Keratinocyte (primary cell): ENCODE measurements around the gene MYO16. TPM values are rescaled to one million over a fixed set of nuclear protein-coding genes. Genes with fewer than 3 reads are reported as not detected.

ENCODE experiments used
- DNase-seq: peaks from one replicate; pipeline ENCODE4 v3.0.0-alpha.2; 2011; ENCODE audit warnings: low read depth, missing footprints, low spot score
- FAIRE-seq: peaks from 2 replicates; lab custom pipeline; 2011; peaks lifted over from hg19 to GRCh38; lab: Jason Lieb, UNC
- H2AFZ ChIP-seq: 2 replicates; pipeline ENCODE4 v1.6.0; 2012; ENCODE audit warnings: low read length, control low read depth, inconsistent platforms; ENCODE audit not compliant: control insufficient read depth
- H3K27ac ChIP-seq: 2 replicates; pipeline ENCODE4 v1.5.1; 2011; ENCODE audit warnings: low read length; ENCODE audit not compliant: control insufficient read depth, insufficient read depth
- H3K27me3 ChIP-seq: 3 replicates; pipeline ENCODE4 v1.6.0; 2011; ENCODE audit warnings: low read length; ENCODE audit not compliant: control insufficient read depth, insufficient read depth; ENCODE audit errors: extremely low read depth
- H3K36me3 ChIP-seq, 2 experiments: 2 replicates in 1 of 2; 3 replicates in 1 of 2; pipeline ENCODE4 v1.5.1; 2011; ENCODE audit warnings: low read length in 2 of 2, mild to moderate bottlenecking in 1 of 2; ENCODE audit not compliant: control insufficient read depth in 2 of 2, insufficient read depth in 2 of 2; ENCODE audit errors: extremely low read depth in 1 of 2
- H3K4me1 ChIP-seq: 3 replicates; pipeline ENCODE4 v1.5.1; 2011; ENCODE audit warnings: low read length; ENCODE audit not compliant: control insufficient read depth, insufficient read depth; ENCODE audit errors: extremely low read depth
- H3K4me2 ChIP-seq: 3 replicates; pipeline ENCODE4 v1.6.0; 2011; ENCODE audit warnings: low read depth, low read length; ENCODE audit not compliant: control insufficient read depth, insufficient read depth; ENCODE audit errors: extremely low read depth
- H3K4me3 ChIP-seq, 3 experiments: fragments of 200-600 bp in 1 of 3; sonication (generic) in 1 of 3; 2 replicates in 2 of 3; 3 replicates in 1 of 3; pipeline ENCODE4 v1.5.1; 2011 to 2016; ENCODE audit warnings: low read length in 3 of 3, mild to moderate bottlenecking in 3 of 3, control low read depth in 2 of 3, inconsistent platforms in 1 of 3, low read depth in 1 of 3, mixed read lengths in 1 of 3, mixed run types in 1 of 3, moderate library complexity in 1 of 3; ENCODE audit not compliant: control insufficient read depth in 2 of 3, insufficient read depth in 2 of 3; ENCODE audit errors: extremely low read depth in 1 of 3
- H3K79me2 ChIP-seq: 2 replicates; pipeline ENCODE4 v1.6.0; 2012; ENCODE audit warnings: low read length; ENCODE audit not compliant: control insufficient read depth, insufficient read depth
- H3K9ac ChIP-seq: 3 replicates; pipeline ENCODE4 v1.6.0; 2011; ENCODE audit warnings: low read length; ENCODE audit not compliant: control insufficient read depth, insufficient read depth; ENCODE audit errors: extremely low read depth
- H3K9me1 ChIP-seq: 3 replicates; pipeline ENCODE4 v1.6.0; 2011; ENCODE audit warnings: low read length; ENCODE audit not compliant: control insufficient read depth, insufficient read depth; ENCODE audit errors: extremely low read depth
- H3K9me3 ChIP-seq: 2 replicates; pipeline ENCODE4 v1.5.1; 2012; ENCODE audit warnings: low read depth, low read length; ENCODE audit not compliant: control insufficient read depth
- H4K20me1 ChIP-seq: 3 replicates; pipeline ENCODE4 v1.6.0; 2011; ENCODE audit warnings: low read length; ENCODE audit not compliant: control insufficient read depth, insufficient read depth; ENCODE audit errors: extremely low read depth
- EZH2 ChIP-seq: IDR thresholded peaks from one replicate; pipeline ENCODE4 v1.6.1; 2012; ENCODE audit warnings: inconsistent platforms, mild to moderate bottlenecking, low read length, moderate library complexity
- dilution Hi-C: fragments of 300-500 bp; cut with MboI; formaldehyde crosslinking; loops from one replicate; pipeline ENCODE4 v1.7.0; 2020; ENCODE audit warnings: low sequenced_read_pairs; ENCODE audit not compliant: extremely low pct_ligation_motif_present
- polyA plus RNA-seq, 5 experiments: library from polyadenylated mRNA; depleted of rRNA in 3 of 5; stranded (reverse) in 3 of 5; stranded (forward) in 1 of 5; unstranded in 1 of 5; fragments of >200 nt; gene quantifications; 1 replicate in 1 of 5; 2 replicates in 3 of 5; 3 replicates in 1 of 5; pipeline versions ENCODE4 v1.2.1 to v1.2.3, GENCODE V29; 2011 to 2012; ENCODE audit warnings: missing spikeins in 2 of 5, low read depth in 1 of 5, low replicate concordance in 1 of 5
- TF ChIP-seq, protein P1 (sequence below), 3 experiments: IDR thresholded peaks in 1 of 3; conservative IDR thresholded peaks in 1 of 3; optimal IDR thresholded peaks in 1 of 3; 2 replicates in 2 of 3; 3 replicates in 1 of 3; pipeline versions ENCODE3 to v1.5.1; 2011; ENCODE audit warnings: low read length in 3 of 3, mild to moderate bottlenecking in 3 of 3, moderate library complexity in 2 of 3, control low read depth in 1 of 3, inconsistent platforms in 1 of 3; ENCODE audit not compliant: insufficient read depth in 2 of 3; ENCODE audit errors: extremely low read depth in 1 of 3

MYO16 gene
- polyA plus RNA-seq, 1 donor (not counting 4 experiments of a cell fraction or from before 2014, with no cell fraction given): 0.08 TPM

- Histone ChIP-seq H2AFZ (no peak overlapping the region), H3K27ac (no peak overlapping the region), H3K27me3 (no peaks in the 10 kb centered on the region), H4K20me1 (no peaks in the 10 kb centered on the region), H3K36me3 (no peaks in the 10 kb centered on the region), H3K9me3 (peaks cover under 1% of the 10 kb centered on the region), H3K4me3 (no peak overlapping the region), H3K9me1 (no peaks in the 10 kb centered on the region), H3K4me2 (no peak overlapping the region), H3K4me1 (no peaks in the 10 kb centered on the region), H3K79me2 (no peaks in the 10 kb centered on the region), H3K9ac (no peak overlapping the region)
- dilution Hi-C loops: no loop called here
- DNase-seq (no peak), FAIRE-seq (no peak)
- TF ChIP-seq EZH2: no peak
- TF ChIP-seq, protein P1, sequence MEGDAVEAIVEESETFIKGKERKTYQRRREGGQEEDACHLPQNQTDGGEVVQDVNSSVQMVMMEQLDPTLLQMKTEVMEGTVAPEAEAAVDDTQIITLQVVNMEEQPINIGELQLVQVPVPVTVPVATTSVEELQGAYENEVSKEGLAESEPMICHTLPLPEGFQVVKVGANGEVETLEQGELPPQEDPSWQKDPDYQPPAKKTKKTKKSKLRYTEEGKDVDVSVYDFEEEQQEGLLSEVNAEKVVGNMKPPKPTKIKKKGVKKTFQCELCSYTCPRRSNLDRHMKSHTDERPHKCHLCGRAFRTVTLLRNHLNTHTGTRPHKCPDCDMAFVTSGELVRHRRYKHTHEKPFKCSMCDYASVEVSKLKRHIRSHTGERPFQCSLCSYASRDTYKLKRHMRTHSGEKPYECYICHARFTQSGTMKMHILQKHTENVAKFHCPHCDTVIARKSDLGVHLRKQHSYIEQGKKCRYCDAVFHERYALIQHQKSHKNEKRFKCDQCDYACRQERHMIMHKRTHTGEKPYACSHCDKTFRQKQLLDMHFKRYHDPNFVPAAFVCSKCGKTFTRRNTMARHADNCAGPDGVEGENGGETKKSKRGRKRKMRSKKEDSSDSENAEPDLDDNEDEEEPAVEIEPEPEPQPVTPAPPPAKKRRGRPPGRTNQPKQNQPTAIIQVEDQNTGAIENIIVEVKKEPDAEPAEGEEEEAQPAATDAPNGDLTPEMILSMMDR (optimal IDR thresholded peaks at IDR 0.05 in 1 of 3, IDR thresholded peaks at IDR 0.05 in 1 of 3, conservative IDR thresholded peaks at IDR 0.05 in 1 of 3; ENCODE audit: extremely low read depth in 1 of 3, insufficient read depth in 2 of 3, low read length in 3 of 3): no peak
These were observed 130.7 kb downstream of the MYO16 start for GRCh38 chr13:108760129-108760528.

- no peak for FAIRE-seq
- dilution Hi-C loops: no loop called here
These were observed 131.1 kb downstream of the MYO16 start for GRCh38 chr13:108760541-108760940.

More at GRCh38 chr13:108760541-108760940, 131.1 kb downstream of the MYO16 start:
- Histone ChIP-seq H3K4me2 (no peak overlapping the region), H3K9me3 (no peaks in the 10 kb centered on the region), H3K4me3 (no peak overlapping the region), H3K9me1 (no peaks in the 10 kb centered on the region), H3K27me3 (no peaks in the 10 kb centered on the region), H4K20me1 (no peaks in the 10 kb centered on the region), H2AFZ (no peak overlapping the region), H3K79me2 (no peaks in the 10 kb centered on the region), H3K36me3 (no peaks in the 10 kb centered on the region), H3K27ac (no peak overlapping the region), H3K9ac (no peak overlapping the region), H3K4me1 (no peaks in the 10 kb centered on the region)
- DNase-seq: no peak
- TF ChIP-seq, protein P1 (optimal IDR thresholded peaks at IDR 0.05 in 1 of 3, IDR thresholded peaks at IDR 0.05 in 1 of 3, conservative IDR thresholded peaks at IDR 0.05 in 1 of 3; ENCODE audit: extremely low read depth in 1 of 3, insufficient read depth in 2 of 3, low read length in 3 of 3): no peak
- no peak for TF ChIP-seq EZH2
